ENCODE data around the gene RBM10.

DNA sequence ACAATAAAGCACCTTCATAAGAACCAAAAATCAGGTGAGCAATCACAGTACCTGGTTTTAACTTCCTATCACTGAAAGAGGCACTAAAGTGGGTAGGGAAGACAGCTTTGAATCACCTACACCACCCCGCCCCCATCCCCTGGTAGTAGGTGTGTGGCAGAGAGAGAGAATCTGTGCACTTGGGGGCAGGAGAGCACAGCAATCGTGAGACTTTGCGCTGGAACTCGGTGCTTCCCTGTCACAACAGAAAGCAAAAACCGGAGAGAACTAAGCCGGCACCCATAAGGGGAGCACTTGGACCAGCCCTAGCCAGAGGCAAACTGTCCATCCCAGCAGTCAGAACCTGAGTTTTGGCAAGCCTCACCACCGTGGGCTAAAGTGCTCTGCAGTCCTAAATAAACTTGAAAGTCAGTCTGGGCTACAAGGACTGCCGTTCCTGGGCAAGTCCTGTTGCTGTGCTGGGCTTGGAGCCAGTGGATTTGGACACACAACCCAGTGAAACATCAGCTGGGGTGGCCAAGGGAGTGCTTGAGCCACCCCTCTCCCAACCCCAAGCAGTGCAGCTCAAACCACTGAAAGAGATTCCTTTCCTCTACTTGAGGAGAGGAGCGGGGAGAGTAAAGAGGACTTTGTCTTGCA is 32.6 kb upstream of the RBM10 start:
- TF ChIP-seq, protein P1, sequence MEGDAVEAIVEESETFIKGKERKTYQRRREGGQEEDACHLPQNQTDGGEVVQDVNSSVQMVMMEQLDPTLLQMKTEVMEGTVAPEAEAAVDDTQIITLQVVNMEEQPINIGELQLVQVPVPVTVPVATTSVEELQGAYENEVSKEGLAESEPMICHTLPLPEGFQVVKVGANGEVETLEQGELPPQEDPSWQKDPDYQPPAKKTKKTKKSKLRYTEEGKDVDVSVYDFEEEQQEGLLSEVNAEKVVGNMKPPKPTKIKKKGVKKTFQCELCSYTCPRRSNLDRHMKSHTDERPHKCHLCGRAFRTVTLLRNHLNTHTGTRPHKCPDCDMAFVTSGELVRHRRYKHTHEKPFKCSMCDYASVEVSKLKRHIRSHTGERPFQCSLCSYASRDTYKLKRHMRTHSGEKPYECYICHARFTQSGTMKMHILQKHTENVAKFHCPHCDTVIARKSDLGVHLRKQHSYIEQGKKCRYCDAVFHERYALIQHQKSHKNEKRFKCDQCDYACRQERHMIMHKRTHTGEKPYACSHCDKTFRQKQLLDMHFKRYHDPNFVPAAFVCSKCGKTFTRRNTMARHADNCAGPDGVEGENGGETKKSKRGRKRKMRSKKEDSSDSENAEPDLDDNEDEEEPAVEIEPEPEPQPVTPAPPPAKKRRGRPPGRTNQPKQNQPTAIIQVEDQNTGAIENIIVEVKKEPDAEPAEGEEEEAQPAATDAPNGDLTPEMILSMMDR (IDR thresholded peaks at IDR 0.05), result no peak
- TF ChIP-seq POLR2A (IDR thresholded peaks at IDR 0.05), result no peak
- TF ChIP-seq POLR2AphosphoS5 (IDR thresholded peaks at IDR 0.05), result no peak
